RWPE2 (cell line): ENCODE data around the gene MRPL51.

Experiments used
- ATAC-seq: fragments of 200-7000 bp; cut with Tn5 transposase; 3 replicates; pipeline ENCODE4 v1.9.1; 2021; ENCODE audit warnings: low read depth
- DNase-seq: peaks from one replicate; pipeline ENCODE4 v3.0.0-alpha.2; 2020; ENCODE audit warnings: low spot score
- H3K27ac ChIP-seq: fragments of 450-650 bp; 2 replicates; pipeline ENCODE4 v1.5.1; 2017; ENCODE audit warnings: mild to moderate bottlenecking; ENCODE audit not compliant: poor library complexity, severe bottlenecking
- H3K27me3 ChIP-seq: fragments of 250-450 bp; sonication (Bioruptor Pico); 2 replicates; pipeline ENCODE4 v1.5.1; 2021; ENCODE audit warnings: mild to moderate bottlenecking, moderate library complexity; ENCODE audit not compliant: insufficient read depth, poor library complexity, severe bottlenecking
- H3K36me3 ChIP-seq: fragments of 250-450 bp; sonication (Bioruptor Pico); 2 replicates; pipeline ENCODE4 v1.5.1; 2020; ENCODE audit warnings: low read depth, mild to moderate bottlenecking, moderate library complexity
- H3K4me1 ChIP-seq: fragments of 250-450 bp; sonication (Bioruptor Pico); 2 replicates; pipeline ENCODE4 v1.5.1; 2021; ENCODE audit warnings: mild to moderate bottlenecking, moderate library complexity; ENCODE audit not compliant: insufficient read depth, poor library complexity, severe bottlenecking
- H3K4me3 ChIP-seq: fragments of 250-450 bp; sonication (Bioruptor Pico); 2 replicates; pipeline ENCODE4 v1.5.1; 2021; ENCODE audit warnings: mild to moderate bottlenecking, moderate library complexity; ENCODE audit not compliant: severe bottlenecking
- H3K9me3 ChIP-seq: fragments of 250-450 bp; sonication (Bioruptor Pico); 2 replicates; pipeline ENCODE4 v1.5.1; 2021; ENCODE audit warnings: mild to moderate bottlenecking, moderate library complexity; ENCODE audit not compliant: severe bottlenecking
- TF ChIP-seq, protein P1 (sequence below): fragments of 450-650 bp; IDR thresholded peaks from one replicate; pipeline ENCODE4 v1.5.1; 2017; ENCODE audit warnings: mild to moderate bottlenecking, moderate library complexity; ENCODE audit not compliant: poor library complexity, severe bottlenecking

The MRPL51 gene

DNA sequence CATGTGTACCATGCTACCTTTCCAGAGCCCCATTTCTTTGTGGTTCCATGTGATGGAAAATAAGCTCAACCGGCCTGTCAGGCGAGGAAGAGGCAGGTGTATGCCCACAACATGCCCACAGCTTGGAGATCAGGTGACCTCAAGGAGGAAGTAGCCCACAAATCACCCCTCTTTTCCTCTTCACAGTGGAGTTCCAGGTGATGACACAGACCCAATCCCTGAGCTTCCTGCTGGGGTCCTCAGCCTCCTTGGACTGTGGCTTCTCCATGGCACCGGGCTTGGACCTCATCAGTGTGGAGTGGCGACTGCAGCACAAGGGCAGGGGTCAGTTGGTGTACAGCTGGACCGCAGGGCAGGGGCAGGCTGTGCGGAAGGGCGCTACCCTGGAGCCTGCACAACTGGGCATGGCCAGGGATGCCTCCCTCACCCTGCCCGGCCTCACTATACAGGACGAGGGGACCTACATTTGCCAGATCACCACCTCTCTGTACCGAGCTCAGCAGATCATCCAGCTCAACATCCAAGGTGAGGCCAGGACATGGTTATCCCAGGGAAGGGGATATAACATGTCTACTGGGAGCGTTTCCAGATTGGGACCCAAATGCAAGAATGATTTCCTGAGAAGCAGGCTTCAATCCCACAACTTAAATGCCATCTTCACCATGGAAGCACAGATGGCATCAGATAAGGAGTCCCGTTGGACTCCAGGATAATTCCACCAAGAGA lies 35.7 kb downstream of the MRPL51 start:
- Histone ChIP-seq H3K4me3 (no peak overlapping the region), H3K36me3 (peaks cover 21% of the 10 kb centered on the region; the same call in 1 of the 2 replicates), H3K27ac (no peak overlapping the region), H3K4me1 (no peaks in the 10 kb centered on the region), H3K27me3 (no peaks in the 10 kb centered on the region), H3K9me3 (no peaks in the 10 kb centered on the region)
- TF ChIP-seq, protein P1, sequence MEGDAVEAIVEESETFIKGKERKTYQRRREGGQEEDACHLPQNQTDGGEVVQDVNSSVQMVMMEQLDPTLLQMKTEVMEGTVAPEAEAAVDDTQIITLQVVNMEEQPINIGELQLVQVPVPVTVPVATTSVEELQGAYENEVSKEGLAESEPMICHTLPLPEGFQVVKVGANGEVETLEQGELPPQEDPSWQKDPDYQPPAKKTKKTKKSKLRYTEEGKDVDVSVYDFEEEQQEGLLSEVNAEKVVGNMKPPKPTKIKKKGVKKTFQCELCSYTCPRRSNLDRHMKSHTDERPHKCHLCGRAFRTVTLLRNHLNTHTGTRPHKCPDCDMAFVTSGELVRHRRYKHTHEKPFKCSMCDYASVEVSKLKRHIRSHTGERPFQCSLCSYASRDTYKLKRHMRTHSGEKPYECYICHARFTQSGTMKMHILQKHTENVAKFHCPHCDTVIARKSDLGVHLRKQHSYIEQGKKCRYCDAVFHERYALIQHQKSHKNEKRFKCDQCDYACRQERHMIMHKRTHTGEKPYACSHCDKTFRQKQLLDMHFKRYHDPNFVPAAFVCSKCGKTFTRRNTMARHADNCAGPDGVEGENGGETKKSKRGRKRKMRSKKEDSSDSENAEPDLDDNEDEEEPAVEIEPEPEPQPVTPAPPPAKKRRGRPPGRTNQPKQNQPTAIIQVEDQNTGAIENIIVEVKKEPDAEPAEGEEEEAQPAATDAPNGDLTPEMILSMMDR, result no peak
- ATAC-seq, result no peak
- no peak for DNase-seq

- H3K4me1 ChIP-seq, result peaks cover 4% of the 10 kb centered on the region
- ATAC-seq (no peak), DNase-seq (peak; percentile 46)
- no peak overlapping the region for H3K4me3 ChIP-seq
- peak overlapping the region; percentile 68 for H3K27ac ChIP-seq
- H3K27me3 ChIP-seq, result no peaks in the 10 kb centered on the region
- no peaks in the 10 kb centered on the region for H3K36me3 ChIP-seq
- no peaks in the 10 kb centered on the region for H3K9me3 ChIP-seq
- TF ChIP-seq, protein P1, result no peak
Observed at GRCh38 chr12:6452944-6453630, 40.0 kb downstream of the MRPL51 start.

DNA sequence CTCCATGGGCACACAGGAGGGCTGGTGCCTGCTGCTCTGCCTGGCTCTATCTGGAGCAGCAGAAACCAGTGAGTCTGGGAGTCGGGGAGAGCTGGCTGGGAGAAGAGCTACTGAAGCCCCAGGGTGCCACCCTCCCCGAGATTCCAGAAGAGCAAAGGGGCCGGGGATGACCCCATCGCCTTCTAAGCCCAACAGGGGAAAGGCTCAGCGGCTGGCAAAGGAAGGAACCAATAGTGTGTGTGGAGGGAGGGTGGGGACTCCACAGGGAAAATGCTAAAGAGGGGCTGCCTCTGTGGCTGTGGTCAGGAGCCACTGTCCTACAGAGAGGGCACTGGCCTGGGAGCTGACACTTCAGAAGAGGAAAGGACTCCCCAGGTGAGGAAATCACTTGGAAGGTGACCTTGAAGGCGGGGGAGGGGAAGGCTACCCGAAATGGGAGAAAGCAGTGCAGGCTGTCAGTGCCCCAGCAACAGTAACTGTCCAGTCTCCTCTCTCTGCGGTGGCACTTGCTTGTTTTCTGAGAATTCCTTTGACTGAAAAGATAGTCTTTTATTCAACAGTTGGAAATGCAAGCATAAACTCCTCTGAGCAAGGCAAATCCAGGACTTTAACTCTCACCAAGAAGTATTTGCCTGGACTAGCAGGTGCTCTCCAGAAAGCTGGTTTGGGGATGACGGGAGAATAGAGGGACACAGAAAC lies 40.7 kb downstream of the MRPL51 start:
- Histone ChIP-seq H3K27me3 (no peaks in the 10 kb centered on the region), H3K36me3 (no peaks in the 10 kb centered on the region), H3K27ac (peak overlapping the region; percentile 68), H3K9me3 (no peaks in the 10 kb centered on the region), H3K4me3 (peak overlapping the region; percentile 41), H3K4me1 (peaks cover 4% of the 10 kb centered on the region)
- TF ChIP-seq, protein P1, result no peak
- peak; percentile 44 for ATAC-seq
- peak; percentile 41 for DNase-seq

DNA sequence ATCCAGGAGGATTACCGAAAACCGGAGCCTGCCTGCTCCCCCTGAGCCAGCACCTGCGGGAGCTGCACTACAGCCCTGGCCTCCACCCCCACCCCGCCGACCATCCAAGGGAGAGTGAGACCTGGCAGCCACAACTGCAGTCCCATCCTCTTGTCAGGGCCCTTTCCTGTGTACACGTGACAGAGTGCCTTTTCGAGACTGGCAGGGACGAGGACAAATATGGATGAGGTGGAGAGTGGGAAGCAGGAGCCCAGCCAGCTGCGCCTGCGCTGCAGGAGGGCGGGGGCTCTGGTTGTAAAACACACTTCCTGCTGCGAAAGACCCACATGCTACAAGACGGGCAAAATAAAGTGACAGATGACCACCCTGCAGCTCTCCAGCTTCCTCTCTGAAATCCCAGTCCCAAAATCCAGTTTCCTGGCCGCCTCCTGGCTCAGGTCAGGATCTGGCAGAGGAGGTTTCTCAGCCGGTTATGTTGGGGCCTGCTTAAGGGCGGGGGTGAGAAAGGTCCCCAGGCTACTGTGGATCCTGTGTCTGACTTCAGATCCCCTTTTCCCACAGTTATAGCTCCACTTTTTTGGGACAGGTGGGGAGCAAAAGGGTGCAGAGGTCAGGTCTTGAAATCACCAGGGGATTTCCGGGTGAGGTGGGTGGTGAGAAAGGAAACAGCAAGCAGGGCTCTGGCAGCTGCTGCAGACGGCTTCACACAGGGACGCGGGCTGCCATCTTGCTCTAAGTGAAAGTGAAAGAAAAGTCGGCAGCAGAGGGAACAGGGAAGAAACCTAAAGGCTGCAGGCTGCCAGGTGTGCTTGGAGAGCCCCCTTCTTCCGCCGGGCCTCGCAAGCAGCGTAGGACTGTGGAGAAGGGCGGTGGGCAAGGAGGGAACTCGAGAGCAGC lies 41.5 kb downstream of the MRPL51 start, which contains the start of gene TAPBPL:
Gene TAPBPL (plus strand): TSS at position 695 of the 897 bp plus-strand sequence. CDS start 207 bp downstream, outside the sequence.
- TF ChIP-seq, protein P1, result no peak
- no peaks in the 10 kb centered on the region for H3K36me3 ChIP-seq

More for the DNA sequence above, 41.5 kb downstream of the MRPL51 start, which contains the start of gene TAPBPL:
- Histone ChIP-seq H3K4me1 (peaks cover 4% of the 10 kb centered on the region), H3K27me3 (no peaks in the 10 kb centered on the region), H3K4me3 (peak within 1 kb of the TSS; percentile 41), H3K27ac (peak within 1 kb of the TSS; percentile 68), H3K9me3 (no peaks in the 10 kb centered on the region)
- ATAC-seq, result peak; percentile 80
- DNase-seq, result peak; percentile 59
